ENCODE data around the gene GRIA3.

DNA sequence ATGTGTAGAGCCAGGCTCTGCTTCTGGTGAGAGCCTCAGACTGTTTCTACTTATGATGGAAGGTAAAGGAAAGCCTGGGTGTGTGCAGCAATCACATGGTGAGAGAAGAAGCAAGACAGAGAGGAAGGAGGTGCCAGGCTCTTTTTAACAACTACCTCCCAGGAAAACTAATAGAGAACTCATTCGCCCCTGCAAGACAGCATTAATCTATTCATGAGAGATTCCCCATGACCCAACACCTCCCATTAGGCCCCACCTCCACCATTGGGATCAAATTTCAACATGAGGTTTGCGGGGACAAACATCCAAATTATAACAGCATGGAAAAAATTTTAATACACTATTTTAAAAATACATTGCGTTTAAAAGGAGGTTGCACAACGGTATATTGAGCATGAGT, 24.7 kb upstream of the GRIA3 start:
- TF ChIP-seq, protein P1, sequence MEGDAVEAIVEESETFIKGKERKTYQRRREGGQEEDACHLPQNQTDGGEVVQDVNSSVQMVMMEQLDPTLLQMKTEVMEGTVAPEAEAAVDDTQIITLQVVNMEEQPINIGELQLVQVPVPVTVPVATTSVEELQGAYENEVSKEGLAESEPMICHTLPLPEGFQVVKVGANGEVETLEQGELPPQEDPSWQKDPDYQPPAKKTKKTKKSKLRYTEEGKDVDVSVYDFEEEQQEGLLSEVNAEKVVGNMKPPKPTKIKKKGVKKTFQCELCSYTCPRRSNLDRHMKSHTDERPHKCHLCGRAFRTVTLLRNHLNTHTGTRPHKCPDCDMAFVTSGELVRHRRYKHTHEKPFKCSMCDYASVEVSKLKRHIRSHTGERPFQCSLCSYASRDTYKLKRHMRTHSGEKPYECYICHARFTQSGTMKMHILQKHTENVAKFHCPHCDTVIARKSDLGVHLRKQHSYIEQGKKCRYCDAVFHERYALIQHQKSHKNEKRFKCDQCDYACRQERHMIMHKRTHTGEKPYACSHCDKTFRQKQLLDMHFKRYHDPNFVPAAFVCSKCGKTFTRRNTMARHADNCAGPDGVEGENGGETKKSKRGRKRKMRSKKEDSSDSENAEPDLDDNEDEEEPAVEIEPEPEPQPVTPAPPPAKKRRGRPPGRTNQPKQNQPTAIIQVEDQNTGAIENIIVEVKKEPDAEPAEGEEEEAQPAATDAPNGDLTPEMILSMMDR (IDR thresholded peaks at IDR 0.05), result no peak
- TF ChIP-seq EP300 (IDR thresholded peaks at IDR 0.05) (no peak), POLR2AphosphoS5 (IDR thresholded peaks at IDR 0.05) (no peak), POLR2A (IDR thresholded peaks at IDR 0.05) (no peak)

Measured in sigmoid colon (tissue), 4 donors.